GM19397 (cell line): ENCODE measurements around the gene RBM44.
"Not testable (repeated sequence)": the region's sequence is repeated elsewhere in the genome, so short reads cannot be mapped to it uniquely, and the experiment has no call there.

Source experiments
- ATAC-seq: cut with Tn5 transposase; IDR thresholded peaks from one replicate; pipeline ENCODE4 v1.9.1; 2021; ENCODE audit warnings: mild to moderate bottlenecking, moderate library complexity; ENCODE audit not compliant: unreplicated experiment

Gene RBM44

GRCh38 chr2:237779521-237779920 is 19.1 kb upstream of the RBM44 start:
- no peak for ATAC-seq

GRCh38 chr2:237782181-237782580 is 16.4 kb upstream of the RBM44 start:
- ATAC-seq = no peak

GRCh38 chr2:237783678-237784077 is 14.9 kb upstream of the RBM44 start:
- not testable (repeated sequence) for ATAC-seq

- ATAC-seq = no peak
Observed at GRCh38 chr2:237786936-237787335, 11.6 kb upstream of the RBM44 start.

GRCh38 chr2:237790353-237790752 is 8.2 kb upstream of the RBM44 start:
- ATAC-seq = no peak

- ATAC-seq = no peak
Observed at GRCh38 chr2:237791977-237792727, 6.4 kb upstream of the RBM44 start.

- ATAC-seq = no peak
Observed at GRCh38 chr2:237797253-237797652, 1.3 kb upstream of the RBM44 start.

GRCh38 chr2:237799060-237799428 is 465 bp downstream of the RBM44 start:
- ATAC-seq = no peak

- no peak for ATAC-seq
Observed at GRCh38 chr2:237801466-237801865, 2.9 kb downstream of the RBM44 start.

- ATAC-seq = no peak
Observed at GRCh38 chr2:237806334-237806733, 7.8 kb downstream of the RBM44 start.

GRCh38 chr2:237815637-237816036 is 17.1 kb downstream of the RBM44 start:
- ATAC-seq = no peak

GRCh38 chr2:237816531-237816930 is 18.0 kb downstream of the RBM44 start:
- ATAC-seq = no peak

- ATAC-seq = no peak
Observed at GRCh38 chr2:237818066-237818473, 19.5 kb downstream of the RBM44 start.

- ATAC-seq = no peak
Observed at GRCh38 chr2:237819231-237819630, 20.7 kb downstream of the RBM44 start.

GRCh38 chr2:237820421-237820820 is 21.8 kb downstream of the RBM44 start:
- ATAC-seq = no peak

- ATAC-seq = no peak
Observed at GRCh38 chr2:237823544-237823943, 25.0 kb downstream of the RBM44 start.

- ATAC-seq = no peak
Observed at GRCh38 chr2:237824085-237824484, 25.5 kb downstream of the RBM44 start.

- no peak for ATAC-seq
Observed at GRCh38 chr2:237827421-237827987, 28.9 kb downstream of the RBM44 start.

GRCh38 chr2:237830522-237830921 is 31.9 kb downstream of the RBM44 start:
- no peak for ATAC-seq

- ATAC-seq = no peak
Observed at GRCh38 chr2:237833546-237833945, 35.0 kb downstream of the RBM44 start.

- no peak for ATAC-seq
Observed at GRCh38 chr2:237835372-237835771, 36.8 kb downstream of the RBM44 start.

- no peak for ATAC-seq
Observed at GRCh38 chr2:237841051-237841450, 42.5 kb downstream of the RBM44 start.

- ATAC-seq = not testable (repeated sequence)
Observed at GRCh38 chr2:237848940-237849339, 50.4 kb downstream of the RBM44 start.
